ENCODE results near the gene UGT1A3. TPM values are rescaled to one million over a fixed set of nuclear protein-coding genes. Genes with fewer than 3 reads are reported as not detected.
"Not testable (repeated sequence)": the region's sequence is repeated elsewhere in the genome, so short reads cannot be mapped to it uniquely, and the experiment has no call there.

UGT1A3 gene
- total RNA-seq, 1 donor from 2014 or later = not detected

DNA sequence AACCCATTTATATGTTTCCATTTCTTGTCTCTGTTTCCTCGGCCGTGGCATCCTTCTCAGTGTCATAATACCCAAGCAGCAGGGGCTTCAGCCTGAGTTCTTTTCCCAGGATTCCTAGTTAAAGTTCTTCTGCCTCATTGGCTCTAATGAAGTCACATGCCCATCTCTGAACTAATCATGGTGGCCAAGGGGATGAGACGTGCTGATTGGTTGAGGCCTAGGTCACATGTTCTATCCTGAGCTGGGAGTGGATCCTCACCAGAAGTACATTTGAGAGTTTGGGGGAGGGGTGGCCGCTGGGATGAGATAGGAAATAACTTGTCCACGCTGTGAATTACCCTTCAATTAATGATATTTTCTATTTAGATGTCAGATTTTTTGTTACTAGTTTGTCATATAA is 19.9 kb upstream of the UGT1A3 start:
- DNase-seq = no peak

DNA sequence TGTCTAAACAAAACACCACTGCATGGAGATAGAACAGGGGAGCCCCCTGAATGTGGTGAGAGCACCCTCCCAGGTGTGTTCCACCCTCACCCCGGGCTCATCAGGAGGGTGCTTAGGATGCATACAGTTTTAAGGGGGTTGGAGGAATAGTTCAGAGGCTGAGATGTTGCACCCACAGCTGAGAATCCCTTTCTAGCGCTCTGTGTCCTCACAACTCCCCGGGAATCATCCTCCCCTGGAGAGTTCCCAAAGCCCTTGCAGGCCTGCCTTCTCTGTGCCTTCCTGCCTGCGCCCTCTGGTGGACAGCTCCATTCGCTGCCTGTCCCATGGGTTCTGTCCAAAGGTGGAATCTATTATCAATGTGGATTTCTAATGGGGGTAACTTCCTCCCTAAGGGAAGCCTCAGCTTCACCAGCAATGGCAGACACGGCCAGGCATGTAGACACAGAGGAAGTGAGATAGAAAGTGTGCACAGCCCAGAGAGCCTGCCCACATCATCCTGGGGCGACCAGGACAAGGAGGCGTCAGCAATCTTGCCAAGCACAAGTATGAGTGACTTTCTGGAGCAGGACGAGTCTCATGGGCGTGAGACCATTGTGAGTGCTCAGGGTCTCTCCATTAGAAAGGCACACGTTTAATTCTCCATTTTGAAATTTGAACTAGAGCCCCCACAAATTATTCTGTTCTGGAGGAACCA is 17.4 kb upstream of the UGT1A3 start:
- DNase-seq = peak; percentile 84

DNA sequence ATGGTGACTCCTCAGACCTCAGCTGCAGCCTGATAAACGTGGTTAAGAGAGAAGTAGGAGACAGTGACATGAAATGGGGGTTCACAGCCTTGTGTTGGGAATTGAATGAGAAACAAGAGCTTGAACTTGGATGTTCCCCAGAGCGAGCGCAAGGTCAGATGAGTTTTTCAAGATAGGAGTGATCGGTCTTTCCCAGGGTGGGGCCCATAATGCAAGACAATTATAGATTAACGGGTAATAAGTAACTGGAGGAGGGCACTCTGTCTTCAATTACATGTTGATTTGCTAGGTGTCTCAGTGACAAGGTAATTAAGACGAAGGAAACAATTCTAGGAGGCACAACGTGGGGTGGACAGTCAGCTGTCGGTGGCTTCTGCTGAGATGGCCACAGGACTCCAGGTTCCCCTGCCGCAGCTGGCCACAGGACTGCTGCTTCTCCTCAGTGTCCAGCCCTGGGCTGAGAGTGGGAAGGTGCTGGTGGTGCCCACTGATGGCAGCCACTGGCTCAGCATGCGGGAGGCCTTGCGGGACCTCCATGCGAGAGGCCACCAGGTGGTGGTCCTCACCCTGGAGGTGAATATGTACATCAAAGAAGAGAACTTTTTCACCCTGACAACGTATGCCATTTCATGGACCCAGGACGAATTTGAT is 16.1 kb upstream of the UGT1A3 start, which contains the start of gene UGT1A5:
Gene UGT1A5, plus strand, starts transcription at position 297 of the 651 bp plus-strand sequence. Its CDS starts 85 bp downstream, at position 382.
- no peak for DNase-seq

DNA sequence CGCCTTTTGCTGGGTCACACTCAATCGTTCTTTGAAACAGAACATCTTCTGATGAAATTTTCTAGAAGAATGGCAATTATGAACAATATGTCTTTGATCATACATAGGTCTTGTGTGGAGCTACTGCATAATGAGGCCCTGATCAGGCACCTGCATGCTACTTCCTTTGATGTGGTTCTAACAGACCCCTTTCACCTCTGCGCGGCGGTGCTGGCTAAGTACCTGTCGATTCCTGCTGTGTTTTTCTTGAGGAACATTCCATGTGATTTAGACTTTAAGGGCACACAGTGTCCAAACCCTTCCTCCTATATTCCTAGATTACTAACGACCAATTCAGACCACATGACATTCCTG is 15.6 kb upstream of the UGT1A3 start:
- no peak for DNase-seq

DNA sequence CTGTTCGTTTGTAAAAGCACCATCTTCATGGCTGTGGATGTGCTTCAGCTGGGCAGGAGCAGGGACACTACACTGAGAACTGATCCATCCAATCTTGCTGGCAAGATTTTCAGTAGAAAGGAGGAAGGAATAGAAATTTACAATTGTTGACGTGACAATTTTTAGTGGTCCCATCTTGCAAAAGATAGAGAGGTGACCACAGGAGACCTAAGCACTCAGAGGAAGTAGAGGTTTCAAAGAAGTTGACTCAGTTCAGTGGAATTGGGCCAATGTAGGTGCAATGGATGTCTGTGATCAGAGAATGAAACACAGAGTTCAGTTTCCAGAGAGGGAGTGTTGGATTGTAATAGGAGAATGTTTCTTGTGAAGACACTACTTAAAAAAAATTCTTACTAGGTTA is 14.7 kb upstream of the UGT1A3 start:
- no peak for DNase-seq

DNA sequence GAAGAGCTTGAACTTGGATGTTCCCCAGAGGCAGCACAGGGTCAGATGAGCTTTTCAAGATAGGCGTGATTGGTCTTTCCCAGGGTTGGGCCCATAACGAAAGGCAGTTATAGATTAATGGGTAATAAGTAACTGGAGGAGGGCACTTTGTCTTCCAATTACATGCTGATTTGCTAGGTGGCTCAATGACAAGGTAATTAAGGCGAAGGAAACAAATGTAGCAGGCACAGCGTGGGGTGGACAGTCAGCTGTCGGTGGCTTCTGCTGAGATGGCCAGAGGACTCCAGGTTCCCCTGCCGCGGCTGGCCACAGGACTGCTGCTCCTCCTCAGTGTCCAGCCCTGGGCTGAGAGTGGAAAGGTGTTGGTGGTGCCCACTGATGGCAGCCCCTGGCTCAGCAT is 10.3 kb upstream of the UGT1A3 start, which contains the start of gene UGT1A4:
Gene UGT1A4, plus strand, starts transcription at position 185 of the 400 bp plus-strand sequence. Its CDS starts 85 bp downstream, at position 270.
- DNase-seq = no peak

DNA sequence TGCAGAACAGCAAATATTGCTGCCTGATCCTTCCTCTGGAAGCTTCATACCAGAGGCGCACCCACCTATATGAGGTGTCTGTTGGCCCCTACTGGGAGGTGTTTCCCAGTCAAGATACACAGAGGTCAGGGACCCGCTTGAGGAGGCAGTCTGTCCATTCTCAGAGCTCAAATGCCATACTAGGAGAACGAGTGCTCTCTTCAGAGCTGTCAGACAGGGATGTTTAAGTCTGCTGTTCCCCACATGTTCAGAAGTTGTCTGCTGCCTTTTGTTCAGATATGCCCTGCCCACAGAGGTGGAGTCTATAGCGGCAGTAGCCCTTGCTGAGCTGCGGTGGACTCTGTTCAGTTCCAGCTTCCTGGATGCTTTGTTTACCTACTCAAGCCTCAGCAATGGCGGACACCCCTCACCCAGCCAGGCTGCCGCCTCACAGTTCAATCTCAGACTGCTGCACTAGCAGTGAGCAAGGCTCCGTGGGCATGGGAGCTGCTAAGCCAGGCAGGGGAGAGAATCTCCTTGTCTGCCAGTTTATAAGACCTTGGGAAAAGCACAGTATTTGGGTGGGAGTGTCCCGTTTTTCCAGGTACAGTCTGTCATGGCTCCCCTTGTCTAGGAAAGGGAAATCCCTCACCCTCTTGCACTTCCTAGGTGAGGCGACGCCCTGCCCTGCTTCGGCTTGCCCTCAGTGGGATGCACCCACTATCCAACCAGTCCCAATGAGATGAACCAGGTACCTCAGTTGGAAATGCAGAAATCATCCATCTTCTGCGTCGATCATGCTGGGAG is 8.2 kb downstream of the UGT1A3 start:
- DNase-seq = not testable (repeated sequence)

DNA sequence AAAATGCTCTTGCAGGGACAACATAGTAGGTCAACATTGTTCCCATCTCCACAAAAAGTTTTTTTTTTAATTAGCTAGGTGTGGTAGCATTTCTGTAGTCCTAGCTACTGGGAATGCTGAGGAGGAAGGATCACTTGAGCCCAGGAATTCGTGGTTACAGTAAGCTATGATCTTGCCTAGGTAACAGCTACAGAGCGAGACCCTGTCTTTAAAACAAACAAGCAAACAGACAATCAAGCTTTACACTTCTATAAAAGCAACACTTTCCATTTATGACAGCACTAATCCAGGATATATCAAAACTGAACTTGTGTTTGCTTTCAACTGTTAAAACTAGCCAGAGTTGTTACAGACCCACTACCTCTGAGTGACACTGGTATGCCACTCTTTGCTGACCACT is 12.0 kb downstream of the UGT1A3 start:
- DNase-seq = no peak

DNA sequence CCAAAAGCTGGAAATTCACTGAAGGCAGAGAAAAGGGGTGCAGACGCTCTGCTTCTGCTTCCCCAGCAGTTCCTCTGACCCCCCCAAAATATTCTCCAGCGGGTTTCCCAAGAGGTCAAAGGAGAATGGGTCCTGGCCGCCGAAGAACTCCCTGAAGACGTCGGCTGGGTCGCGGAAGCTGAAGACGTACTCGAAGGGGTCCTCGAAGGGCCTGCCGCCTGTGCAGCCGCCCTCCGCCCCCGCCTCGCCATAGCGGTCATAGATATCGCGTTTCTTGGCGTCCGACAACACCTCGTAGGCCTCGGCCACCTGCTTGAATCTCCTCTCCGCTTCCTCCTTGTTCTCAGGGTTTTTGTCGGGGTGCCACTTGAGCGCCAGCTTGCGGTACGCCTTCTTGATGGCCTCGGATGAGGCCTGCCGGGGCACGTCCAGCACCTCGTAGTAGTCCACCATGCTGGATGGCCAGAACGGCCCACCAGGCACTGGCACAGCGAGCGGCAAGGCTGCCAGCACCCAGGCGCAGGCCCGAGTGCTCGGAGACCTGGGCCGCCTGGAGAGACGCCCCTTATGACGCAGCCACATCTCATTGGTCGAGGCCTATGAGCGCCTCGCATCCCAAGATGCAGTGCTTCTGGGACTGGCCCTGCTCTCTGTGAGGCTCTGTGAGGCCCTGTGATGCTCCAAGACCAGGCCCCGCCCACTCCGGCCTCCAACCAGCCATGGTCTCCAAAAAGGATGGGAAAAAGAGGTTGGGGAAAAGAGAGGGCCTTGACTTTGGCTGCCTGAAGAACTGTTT is 14.8 kb downstream of the UGT1A3 start:
- DNase-seq = no peak

DNA sequence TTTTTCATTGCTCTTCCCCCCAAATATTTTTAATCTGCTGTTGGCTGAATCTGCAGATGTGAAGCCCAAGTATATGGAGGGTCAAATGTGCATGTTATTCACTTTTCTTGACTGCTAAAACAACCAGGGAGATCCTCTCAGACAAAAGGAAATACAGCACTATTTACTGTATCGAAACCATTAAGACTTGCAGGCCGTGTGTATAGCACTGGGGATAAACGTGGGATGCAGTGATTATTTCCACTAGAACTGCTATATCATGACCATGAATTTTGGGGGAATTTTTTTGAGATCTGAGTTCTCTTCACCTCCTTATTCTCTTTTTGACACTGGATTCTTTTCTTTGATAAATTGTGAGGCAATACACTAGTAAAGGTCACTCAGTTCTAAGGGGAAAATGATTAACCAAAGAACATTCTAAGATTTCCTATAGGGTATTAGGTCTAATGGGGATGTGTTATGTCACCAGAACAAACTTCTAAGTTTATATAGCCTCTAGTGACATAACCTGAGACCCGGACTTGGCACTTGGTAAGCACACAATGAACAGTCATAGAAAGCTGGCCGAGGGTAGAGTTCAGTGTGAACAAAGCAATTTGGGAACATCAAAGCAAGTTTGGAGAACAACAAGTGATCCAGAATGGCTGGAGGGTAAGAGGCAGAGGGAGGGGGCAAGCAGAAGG is 16.4 kb downstream of the UGT1A3 start:
- no peak for DNase-seq

DNA sequence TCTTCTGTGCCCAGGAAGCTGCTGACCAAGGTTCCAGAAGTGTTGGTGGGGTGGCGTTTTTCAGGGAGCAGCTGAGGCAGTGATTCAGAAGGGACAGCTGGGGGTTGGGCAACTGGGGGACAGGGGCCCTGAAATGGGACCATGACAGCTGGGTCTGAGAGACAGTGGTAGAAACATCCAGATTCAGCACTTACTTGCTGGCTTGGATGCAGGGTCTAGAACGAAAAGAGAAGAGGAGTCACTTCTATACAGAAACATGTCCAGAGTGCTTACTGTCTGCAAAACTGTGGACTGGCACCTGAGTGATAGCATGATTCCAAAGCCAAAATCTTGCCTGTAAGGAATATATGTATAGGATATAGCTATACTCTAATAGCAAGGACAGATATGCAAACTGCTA is 17.0 kb downstream of the UGT1A3 start:
- DNase-seq = not testable (repeated sequence)

DNA sequence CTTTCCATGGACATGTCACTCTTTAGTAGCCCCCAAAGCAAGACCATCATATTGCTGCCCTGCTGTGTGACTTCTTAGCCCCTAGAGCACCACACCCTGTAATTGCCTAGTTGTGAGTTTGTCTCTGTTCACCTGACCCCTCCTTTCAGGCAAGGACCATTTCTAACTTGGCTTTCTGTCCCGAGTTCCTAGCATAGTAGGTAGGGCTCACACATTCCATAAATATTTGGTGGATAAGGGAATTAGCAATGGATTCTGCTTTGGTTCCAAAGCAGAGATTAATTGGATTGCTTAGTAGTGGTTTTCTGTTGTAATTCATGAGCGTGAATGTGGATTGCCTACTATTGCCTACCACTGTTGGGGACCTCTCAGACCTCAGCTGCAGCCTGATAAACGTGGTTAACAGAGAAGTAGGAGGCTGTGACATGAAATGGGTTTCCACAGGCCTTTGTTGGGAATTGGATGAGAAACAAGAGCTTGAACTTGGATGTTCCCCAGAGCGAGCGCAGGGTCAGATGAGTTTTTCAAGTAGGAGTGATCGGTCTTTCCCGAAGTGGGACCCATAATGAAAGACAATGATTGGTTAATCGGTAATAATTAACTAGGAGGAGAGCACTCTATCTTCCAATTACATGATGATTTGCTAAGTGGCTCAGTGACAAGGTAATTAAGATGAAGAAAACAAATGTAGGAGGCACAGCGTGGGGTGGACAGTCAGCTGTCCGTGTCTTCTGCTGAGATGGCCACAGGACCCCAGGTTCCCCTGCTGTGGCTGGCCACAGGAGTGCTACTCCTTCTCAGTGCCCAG is 17.8 kb downstream of the UGT1A3 start:
- no peak for DNase-seq

DNA sequence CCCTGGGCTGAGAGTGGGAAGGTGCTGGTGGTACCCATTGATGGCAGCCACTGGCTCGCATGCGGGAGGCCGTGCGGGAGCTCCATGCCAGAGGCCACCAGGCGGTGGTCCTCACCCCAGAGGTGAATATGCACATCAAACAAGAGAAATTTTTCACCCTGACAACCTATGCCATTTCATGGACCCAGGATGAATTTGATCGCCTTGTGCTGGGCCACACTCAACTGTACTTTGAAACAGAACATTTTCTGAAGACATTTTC is 18.4 kb downstream of the UGT1A3 start:
- DNase-seq = no peak

DNA sequence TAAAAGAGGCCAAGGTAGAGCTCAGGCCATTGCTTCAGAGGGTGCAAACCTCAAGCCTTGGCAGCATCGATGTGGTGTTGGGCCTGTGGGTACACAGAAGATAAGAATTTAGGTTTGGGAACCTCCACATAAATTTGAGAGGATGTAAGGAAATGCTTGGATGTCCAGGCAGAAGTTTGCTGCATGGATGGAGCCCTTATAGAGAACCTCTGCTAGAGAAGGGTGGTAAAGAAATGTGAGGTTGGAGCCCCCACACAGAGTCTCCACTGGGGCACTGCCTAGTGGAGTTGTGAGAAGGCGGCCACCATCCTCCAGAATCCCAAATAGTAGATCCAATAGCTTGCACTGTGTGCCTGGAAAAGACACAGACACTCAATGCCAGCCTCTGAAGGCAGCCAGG is 21.8 kb downstream of the UGT1A3 start:
- DNase-seq = not testable (repeated sequence)

DNA sequence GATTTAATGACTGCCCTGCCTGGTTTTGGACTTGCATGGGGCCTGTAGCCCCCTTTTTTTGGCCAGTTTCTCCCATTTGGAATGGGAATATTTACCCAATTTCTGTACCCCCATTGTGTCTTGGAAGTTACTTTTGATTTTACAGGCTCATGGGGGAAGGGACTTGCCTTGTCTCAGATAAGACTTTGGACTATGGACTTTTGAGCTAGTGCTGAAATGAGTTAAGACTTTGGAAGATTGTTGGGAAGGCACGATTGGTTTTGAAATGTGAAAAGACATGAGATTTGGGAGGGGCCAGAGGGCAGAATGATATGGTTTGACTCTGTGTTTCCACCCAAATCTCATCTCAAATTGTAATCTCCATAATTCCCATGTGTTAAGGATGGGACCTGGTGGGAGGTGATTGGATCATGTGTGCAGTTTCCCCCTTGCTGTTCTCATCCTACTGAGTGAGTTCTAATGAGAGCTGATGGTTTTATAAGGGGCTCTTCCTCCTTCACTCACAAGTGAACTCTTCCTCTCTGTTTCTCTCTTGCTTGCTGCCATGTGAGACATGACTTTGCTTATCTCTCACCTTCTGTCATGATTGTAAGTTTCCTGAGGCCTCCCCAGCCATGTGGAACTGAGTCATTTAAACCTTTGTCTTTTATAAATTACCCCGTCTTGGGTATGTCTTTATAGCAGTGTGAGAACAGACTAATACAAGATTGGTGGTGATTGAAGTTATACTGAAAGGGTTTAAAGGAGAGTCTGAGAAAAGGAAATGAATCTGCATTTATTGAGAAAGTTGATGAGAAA is 22.6 kb downstream of the UGT1A3 start:
- DNase-seq = not testable (repeated sequence)

DNA sequence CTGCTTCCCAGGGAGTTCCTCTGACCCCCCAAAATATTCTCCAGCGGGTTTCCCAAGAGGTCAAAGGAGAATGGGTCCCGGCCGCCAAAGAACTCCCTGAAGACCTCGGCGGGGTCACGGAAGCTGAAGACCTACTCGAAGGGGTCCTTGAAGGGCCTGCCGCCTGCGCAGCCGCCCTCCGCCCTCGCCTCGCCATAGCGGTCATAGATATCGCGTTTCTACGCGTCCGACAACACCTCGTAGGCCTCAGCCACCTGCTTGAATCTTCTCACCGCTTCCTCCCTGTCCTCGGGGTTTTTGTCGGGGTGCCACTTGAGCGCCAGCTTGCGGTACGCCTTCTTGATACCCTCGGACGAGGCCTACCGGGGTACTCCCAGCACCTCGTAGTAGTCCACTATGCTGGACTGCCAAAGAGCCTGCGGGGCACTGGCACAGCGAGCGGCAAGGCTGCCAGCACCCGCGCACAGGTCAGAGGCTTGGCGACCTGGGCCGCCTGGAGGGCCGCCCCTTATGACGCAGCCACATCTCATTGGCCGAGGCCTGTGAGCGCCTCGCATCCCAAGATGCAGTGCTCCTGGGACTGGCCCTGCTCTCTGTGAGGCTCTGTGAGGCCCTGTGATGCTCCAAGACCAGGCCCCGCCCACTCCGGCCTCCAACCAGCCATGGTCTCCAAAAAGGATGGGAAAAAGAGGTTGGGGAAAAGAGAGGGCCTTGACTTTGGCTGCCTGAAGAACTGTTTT is 26.2 kb downstream of the UGT1A3 start:
- no peak for DNase-seq

DNA sequence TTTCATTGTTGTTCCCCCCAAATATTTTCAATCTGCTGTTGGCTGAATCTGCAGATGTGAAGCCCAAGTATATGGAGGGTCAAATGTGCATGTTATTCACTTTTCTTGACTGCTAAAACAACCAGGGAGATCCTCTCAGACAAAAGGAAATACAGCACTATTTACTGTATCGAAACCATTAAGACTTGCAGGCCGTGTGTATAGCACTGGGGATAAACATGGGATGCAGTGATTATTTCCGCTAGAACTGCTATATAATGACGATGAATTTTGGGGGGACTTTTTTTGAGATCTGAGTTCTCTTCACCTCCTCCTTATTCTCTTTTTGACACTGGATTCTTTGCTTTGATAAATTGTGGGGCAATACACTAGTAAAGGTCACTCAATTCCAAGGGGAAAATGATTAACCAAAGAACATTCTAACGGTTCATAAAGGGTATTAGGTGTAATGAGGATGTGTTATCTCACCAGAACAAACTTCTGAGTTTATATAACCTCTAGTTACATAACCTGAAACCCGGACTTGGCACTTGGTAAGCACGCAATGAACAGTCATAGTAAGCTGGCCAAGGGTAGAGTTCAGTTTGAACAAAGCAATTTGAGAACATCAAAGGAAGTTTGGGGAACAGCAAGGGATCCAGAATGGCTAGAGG is 27.7 kb downstream of the UGT1A3 start:
- DNase-seq = no peak

DNA sequence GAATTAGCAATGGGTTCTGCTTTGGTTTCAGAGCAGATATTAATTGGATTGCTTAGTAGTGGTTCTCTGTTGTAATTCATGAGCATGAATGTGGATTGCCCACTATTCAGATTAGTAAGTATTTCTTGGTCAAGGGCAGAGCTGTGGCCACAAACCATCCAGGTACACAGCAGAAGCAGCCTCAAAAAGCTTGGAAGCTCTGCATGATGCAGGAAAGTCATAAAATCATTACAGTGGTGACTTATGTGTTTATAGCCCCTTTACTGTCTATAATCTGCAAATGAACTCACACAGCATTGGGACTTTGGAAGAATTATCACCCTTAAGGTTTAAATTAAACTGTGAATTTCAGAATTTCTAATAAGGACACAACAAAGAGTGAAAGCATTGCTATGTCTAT is 29.3 kb downstream of the UGT1A3 start:
- no peak for DNase-seq

DNA sequence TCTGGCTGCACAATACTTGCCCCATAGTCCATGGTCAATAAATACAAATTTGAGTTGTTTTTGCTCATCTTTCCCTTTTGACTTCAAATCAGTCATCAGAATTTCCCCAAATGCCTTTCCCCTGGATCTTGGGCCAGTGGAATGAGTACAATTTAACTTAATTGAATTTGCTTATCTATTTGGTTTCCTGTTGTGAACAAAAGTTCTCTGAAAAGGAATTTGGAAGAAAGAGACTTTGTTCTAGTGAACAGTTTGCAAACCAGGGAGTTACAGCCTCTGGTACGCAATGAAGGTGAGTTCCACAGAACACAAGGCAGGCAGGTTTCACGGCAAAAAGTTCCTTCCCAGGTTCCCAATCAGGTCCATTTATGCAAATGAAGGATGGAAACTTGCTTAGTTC is 30.0 kb downstream of the UGT1A3 start:
- no peak for DNase-seq
